Loucy (cell line): ENCODE results near the gene SLFN12.
"Not testable (repeated sequence)": the region's sequence is repeated elsewhere in the genome, so short reads cannot be mapped to it uniquely, and the experiment has no call there.

Experiments used
- H2AFZ ChIP-seq: fragments of 200-600 bp; sonication (generic); 2 replicates; pipeline ENCODE4 v1.6.0; 2016; ENCODE audit warnings: antibody characterized with exemption, mild to moderate bottlenecking, low read length, moderate library complexity
- H3F3A ChIP-seq: fragments of 200-600 bp; 2 replicates; pipeline ENCODE4 v1.6.0; 2016; ENCODE audit warnings: antibody characterized with exemption, low read depth, mild to moderate bottlenecking
- H3K27me3 ChIP-seq: fragments of 200-600 bp; sonication (generic); 2 replicates; pipeline ENCODE4 v1.6.1; 2014; ENCODE audit warnings: low read length, mild to moderate bottlenecking; ENCODE audit not compliant: insufficient read depth, poor library complexity, severe bottlenecking
- H3K36me3 ChIP-seq: fragments of 200-600 bp; sonication (generic); 2 replicates; pipeline ENCODE4 v1.6.1; 2016; ENCODE audit warnings: low read length; ENCODE audit not compliant: insufficient read depth
- H3K4me1 ChIP-seq: fragments of 200-600 bp; sonication (generic); 2 replicates; pipeline ENCODE4 v1.5.1; 2014; ENCODE audit warnings: low read length, mild to moderate bottlenecking; ENCODE audit not compliant: insufficient read depth, poor library complexity, severe bottlenecking
- H3K4me2 ChIP-seq: fragments of 200-600 bp; sonication (generic); 2 replicates; pipeline ENCODE4 v1.6.0; 2014; ENCODE audit warnings: antibody characterized with exemption, low read length, low read depth, mild to moderate bottlenecking; ENCODE audit not compliant: poor library complexity, severe bottlenecking
- H3K4me3 ChIP-seq: fragments of 200-600 bp; sonication (generic); 2 replicates; pipeline ENCODE4 v1.5.1; 2014; ENCODE audit warnings: low read length, mild to moderate bottlenecking, mixed read lengths; ENCODE audit not compliant: poor library complexity, severe bottlenecking
- H3K79me2 ChIP-seq: fragments of 200-600 bp; sonication (generic); 2 replicates; pipeline ENCODE4 v1.6.1; 2014; ENCODE audit warnings: low read length; ENCODE audit not compliant: insufficient read depth
- H3K9ac ChIP-seq: fragments of 200-600 bp; sonication (generic); 2 replicates; pipeline ENCODE4 v1.6.0; 2014; ENCODE audit warnings: mild to moderate bottlenecking, low read depth, low read length, moderate library complexity; ENCODE audit not compliant: poor library complexity, severe bottlenecking
- H3K9me2 ChIP-seq: fragments of 200-600 bp; sonication (generic); replicated peaks from 2 replicates; pipeline ENCODE4 v1.6.1; 2016; ENCODE audit warnings: low read depth, low read length, mixed read lengths
- H3K9me3 ChIP-seq: fragments of 200-600 bp; sonication (generic); 2 replicates; pipeline ENCODE4 v1.6.1; 2014; ENCODE audit warnings: mild to moderate bottlenecking, antibody characterized with exemption, low read length, low read depth; ENCODE audit not compliant: insufficient read depth
- H4K20me1 ChIP-seq: fragments of 200-600 bp; sonication (generic); 2 replicates; pipeline ENCODE4 v1.6.0; 2014; ENCODE audit warnings: antibody characterized with exemption, low read length, mild to moderate bottlenecking; ENCODE audit not compliant: insufficient read depth, poor library complexity, severe bottlenecking
- CTCF ChIP-seq: fragments of 200-600 bp; sonication (generic); conservative IDR thresholded peaks from 2 replicates; pipeline ENCODE4 v1.5.1; 2014; ENCODE audit warnings: mild to moderate bottlenecking, antibody characterized with exemption, low read length
- EZH2phosphoT487 ChIP-seq: fragments of 200-600 bp; IDR thresholded peaks from 2 replicates; pipeline ENCODE4 v1.6.1; 2018; ENCODE audit warnings: antibody characterized with exemption, mild to moderate bottlenecking, moderate library complexity, borderline replicate concordance

The SLFN12 gene

GRCh38 chr17:35460354-35460851, 28.1 kb upstream of the SLFN12 start:
- Histone ChIP-seq H3K9ac (no peak overlapping the region), H3K9me3 (no peaks in the 10 kb centered on the region), H3K36me3 (no peaks in the 10 kb centered on the region), H3K4me1 (peaks cover 8% of the 10 kb centered on the region), H3K4me2 (no peak overlapping the region), H2AFZ (no peak overlapping the region), H3K4me3 (no peak overlapping the region), H3F3A (no peaks in the 10 kb centered on the region), H3K9me2 (no peaks in the 10 kb centered on the region), H4K20me1 (no peaks in the 10 kb centered on the region), H3K79me2 (no peaks in the 10 kb centered on the region), H3K27me3 (peaks cover 11% of the 10 kb centered on the region)
- TF ChIP-seq EZH2phosphoT487 (no peak), CTCF (no peak)

GRCh38 chr17:35454035-35454434, 21.7 kb upstream of the SLFN12 start:
- H3F3A ChIP-seq, H4K20me1 ChIP-seq, H2AFZ ChIP-seq, H3K9ac ChIP-seq, H3K79me2 ChIP-seq, H3K4me2 ChIP-seq, H3K36me3 ChIP-seq, H3K9me2 ChIP-seq, H3K9me3 ChIP-seq, H3K4me1 ChIP-seq, H3K4me3 ChIP-seq, H3K27me3 ChIP-seq: not testable (repeated sequence)

- Histone ChIP-seq H3K4me1 (no peaks in the 10 kb centered on the region), H3K4me2 (no peak overlapping the region), H3K4me3 (no peak overlapping the region), H3K27me3 (no peaks in the 10 kb centered on the region), H3K9ac (no peak overlapping the region), H3K79me2 (no peaks in the 10 kb centered on the region), H2AFZ (no peak overlapping the region), H3K9me3 (no peaks in the 10 kb centered on the region), H4K20me1 (no peaks in the 10 kb centered on the region), H3K36me3 (no peaks in the 10 kb centered on the region), H3F3A (no peaks in the 10 kb centered on the region), H3K9me2 (no peaks in the 10 kb centered on the region)
- no peak for TF ChIP-seq CTCF
- no peak for TF ChIP-seq EZH2phosphoT487
Measured at GRCh38 chr17:35453171-35453570, 20.9 kb upstream of the SLFN12 start.

- Histone ChIP-seq H2AFZ (no peak overlapping the region), H3K9me2 (no peaks in the 10 kb centered on the region), H3K9me3 (no peaks in the 10 kb centered on the region), H3K4me1 (peaks cover 6% of the 10 kb centered on the region), H3K4me2 (no peak overlapping the region), H3K36me3 (no peaks in the 10 kb centered on the region), H3K27me3 (no peaks in the 10 kb centered on the region), H3F3A (no peaks in the 10 kb centered on the region), H4K20me1 (no peaks in the 10 kb centered on the region), H3K4me3 (no peak overlapping the region), H3K9ac (no peak overlapping the region), H3K79me2 (no peaks in the 10 kb centered on the region)
- TF ChIP-seq EZH2phosphoT487, result no peak
- TF ChIP-seq CTCF, result no peak
Measured at GRCh38 chr17:35449371-35449931, 17.2 kb upstream of the SLFN12 start.
